NCI-H748 (cell line): ENCODE results near the gene SGPP1.
"Not testable (repeated sequence)": the region's sequence is repeated elsewhere in the genome, so short reads cannot be mapped to it uniquely, and the experiment has no call there.

ENCODE experiments used
- DNase-seq: peaks from one replicate; lab custom pipeline; 2025; ENCODE audit not compliant: unreplicated experiment; lab: John Stamatoyannopoulos, UW

Gene SGPP1

GRCh38 chr14:63677891-63678379 lies 49.9 kb downstream of the SGPP1 start:
- no peak for DNase-seq

GRCh38 chr14:63676615-63677014 lies 51.2 kb downstream of the SGPP1 start:
- no peak for DNase-seq

GRCh38 chr14:63673886-63674497 lies 53.9 kb downstream of the SGPP1 start:
- no peak for DNase-seq

- no peak for DNase-seq
Measured at GRCh38 chr14:63673255-63673654, 54.6 kb downstream of the SGPP1 start.

DNA sequence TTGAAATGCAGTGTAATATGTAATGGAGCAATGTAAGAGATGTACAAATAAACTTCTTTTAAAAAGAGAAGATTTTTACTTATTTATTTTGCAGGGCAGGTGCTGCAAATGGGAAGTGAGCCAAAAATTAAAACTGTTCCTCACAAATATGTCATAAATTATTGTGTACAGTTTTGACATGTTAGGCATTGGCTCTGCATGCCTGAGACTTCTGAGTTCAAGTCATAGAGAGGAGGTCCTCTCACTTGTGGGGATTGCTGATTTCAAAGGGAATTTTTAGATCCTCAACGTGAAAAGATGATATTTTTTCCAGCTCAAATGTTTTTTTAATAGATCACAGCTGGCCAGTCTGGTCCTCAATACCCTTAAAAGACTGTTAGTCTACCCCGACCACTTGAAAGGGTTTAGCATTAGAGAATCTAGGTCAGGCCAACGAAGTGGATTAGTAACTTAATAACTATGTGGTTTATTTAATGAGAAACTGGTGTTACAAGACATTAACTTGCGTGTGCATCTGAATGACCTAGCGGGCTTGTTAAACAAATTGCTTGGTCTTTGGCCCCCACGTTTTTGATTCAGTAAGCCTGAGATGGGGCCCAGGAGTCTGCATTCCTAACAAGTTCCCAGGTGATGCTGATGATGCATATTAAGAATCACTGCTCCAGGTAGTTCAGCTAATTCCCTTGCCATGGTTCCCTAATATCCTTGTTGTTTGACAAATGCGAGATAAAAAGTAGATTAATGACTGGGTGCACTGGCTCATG lies 55.3 kb downstream of the SGPP1 start:
- peak; percentile 20 for DNase-seq

DNA sequence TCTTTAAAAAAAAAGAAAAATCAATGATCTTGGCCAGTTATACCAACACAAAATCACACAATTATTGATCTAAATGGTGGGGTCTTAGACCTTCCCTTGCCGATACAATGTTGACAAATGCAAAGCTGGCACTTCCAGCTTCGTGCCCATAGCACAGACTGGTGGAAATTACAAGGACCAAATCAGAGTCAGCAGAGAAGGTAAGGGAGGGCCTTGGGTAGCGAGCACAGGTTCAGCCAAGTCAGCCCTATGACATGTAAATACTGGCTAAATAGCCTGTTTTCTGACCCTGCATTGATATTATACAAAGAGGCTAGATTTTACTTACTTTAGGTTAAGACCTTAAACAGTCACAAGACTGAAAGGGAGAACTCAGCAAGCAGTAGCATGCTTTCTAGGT lies 55.9 kb downstream of the SGPP1 start:
- peak; percentile 20 for DNase-seq

- DNase-seq: no peak
Measured at GRCh38 chr14:63670692-63671091, 57.2 kb downstream of the SGPP1 start.

- DNase-seq: no peak
Measured at GRCh38 chr14:63666335-63666734, 61.5 kb downstream of the SGPP1 start.

- DNase-seq: peak; percentile 11
Measured at GRCh38 chr14:63663428-63664341, 64.2 kb downstream of the SGPP1 start.

DNA sequence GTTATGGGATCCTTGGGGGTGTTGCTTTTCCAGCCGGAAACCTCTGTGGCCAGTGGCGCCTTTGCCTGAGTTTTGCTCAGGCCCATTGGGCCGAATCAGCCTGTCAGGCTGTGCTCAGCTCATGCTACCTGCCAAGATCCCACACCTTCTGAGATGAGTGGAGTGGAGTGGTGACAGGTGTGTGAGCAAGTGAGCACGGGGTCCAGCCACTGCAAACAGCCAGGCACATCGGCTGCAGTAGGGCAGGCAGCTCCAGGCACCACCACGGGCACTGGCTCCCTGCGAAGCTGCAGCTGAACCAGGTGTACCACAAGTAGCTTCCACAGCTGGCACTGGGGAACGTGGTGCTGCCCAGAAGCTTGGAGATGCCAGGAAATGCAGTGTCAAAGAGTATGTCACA lies 65.1 kb downstream of the SGPP1 start:
- no peak for DNase-seq

- DNase-seq: not testable (repeated sequence)
Measured at GRCh38 chr14:63661881-63662280, 66.0 kb downstream of the SGPP1 start.

DNA sequence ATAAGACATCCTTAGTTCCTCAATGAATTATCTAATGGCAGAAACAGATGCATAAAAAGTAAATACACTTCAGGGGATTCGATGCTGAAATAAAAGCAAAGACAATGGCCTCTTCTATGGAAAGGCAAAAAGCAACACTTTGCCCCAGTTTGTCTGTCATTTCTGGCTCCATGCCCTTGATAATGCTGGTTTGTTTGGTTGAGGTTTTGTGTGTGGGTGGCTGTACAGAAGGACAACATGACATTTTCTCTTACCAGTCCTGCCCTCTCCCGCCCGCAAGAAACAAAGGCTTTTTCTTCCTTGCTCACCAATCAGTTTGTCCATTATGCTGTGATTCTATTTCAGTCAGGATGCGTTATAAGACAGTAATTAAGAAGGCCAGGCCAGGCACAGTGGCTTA lies 68.1 kb downstream of the SGPP1 start:
- DNase-seq: peak; percentile 15

DNA sequence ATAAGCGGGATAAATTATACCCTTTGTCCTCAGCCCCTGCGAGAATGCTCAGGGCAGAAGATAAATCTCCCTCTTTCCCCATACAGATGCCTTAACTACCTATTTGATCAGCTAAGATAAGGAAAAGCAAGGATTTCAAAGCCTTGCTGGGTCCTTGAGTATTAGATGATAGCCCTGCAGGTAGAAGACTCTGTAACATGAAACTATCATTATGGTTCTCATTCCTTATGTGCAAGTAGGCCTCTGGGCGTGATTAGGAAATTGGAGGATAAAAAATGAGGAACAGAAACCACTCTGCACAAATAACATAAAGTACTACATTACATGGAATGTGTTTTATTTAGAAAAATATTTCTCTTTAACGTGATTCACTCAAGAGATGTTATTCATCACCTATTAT lies 71.7 kb downstream of the SGPP1 start:
- no peak for DNase-seq

DNA sequence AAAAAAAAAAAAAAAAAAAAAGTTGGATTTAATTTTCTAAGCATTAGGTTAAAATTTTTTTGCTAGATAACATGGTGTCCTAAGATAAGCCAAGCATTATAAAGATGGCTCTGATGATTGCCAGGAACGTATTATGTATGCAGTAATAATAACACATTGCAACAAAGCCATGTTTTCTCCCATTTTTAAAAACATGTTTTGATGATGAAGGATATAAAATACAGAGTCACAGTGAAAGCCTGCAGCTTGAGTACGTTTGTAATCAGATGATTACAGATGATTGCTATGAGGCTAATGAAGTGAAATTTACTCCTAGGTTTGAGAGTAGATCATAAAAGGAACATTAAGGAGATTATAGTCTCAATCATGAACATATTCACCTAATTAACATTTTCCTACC lies 72.9 kb downstream of the SGPP1 start:
- no peak for DNase-seq

GRCh38 chr14:63654346-63654745 lies 73.5 kb downstream of the SGPP1 start:
- no peak for DNase-seq

DNA sequence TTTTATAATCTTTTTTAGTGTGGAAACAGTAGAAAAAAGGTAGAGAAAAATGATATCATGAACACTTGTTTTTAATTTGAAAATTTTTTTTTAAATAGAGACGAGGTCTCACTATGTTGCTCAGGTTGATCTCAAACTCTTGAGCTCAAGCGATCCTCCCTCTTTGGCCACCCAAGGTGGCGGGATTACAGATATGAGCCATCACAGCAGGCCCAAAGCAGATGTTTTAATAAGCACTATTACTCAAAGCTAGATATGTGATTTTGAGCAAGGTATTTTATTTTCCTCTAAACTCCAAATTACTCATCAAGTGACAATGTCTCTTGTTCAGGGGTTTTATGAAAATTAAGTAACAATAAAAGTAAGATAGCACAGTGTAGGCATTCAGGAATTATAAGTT lies 75.5 kb downstream of the SGPP1 start:
- DNase-seq: no peak

- no peak for DNase-seq
Measured at GRCh38 chr14:63650256-63650952, 77.5 kb downstream of the SGPP1 start.

GRCh38 chr14:63647696-63648410 lies 80.0 kb downstream of the SGPP1 start:
- DNase-seq: no peak

- no peak for DNase-seq
Measured at GRCh38 chr14:63644741-63645140, 83.1 kb downstream of the SGPP1 start.

DNA sequence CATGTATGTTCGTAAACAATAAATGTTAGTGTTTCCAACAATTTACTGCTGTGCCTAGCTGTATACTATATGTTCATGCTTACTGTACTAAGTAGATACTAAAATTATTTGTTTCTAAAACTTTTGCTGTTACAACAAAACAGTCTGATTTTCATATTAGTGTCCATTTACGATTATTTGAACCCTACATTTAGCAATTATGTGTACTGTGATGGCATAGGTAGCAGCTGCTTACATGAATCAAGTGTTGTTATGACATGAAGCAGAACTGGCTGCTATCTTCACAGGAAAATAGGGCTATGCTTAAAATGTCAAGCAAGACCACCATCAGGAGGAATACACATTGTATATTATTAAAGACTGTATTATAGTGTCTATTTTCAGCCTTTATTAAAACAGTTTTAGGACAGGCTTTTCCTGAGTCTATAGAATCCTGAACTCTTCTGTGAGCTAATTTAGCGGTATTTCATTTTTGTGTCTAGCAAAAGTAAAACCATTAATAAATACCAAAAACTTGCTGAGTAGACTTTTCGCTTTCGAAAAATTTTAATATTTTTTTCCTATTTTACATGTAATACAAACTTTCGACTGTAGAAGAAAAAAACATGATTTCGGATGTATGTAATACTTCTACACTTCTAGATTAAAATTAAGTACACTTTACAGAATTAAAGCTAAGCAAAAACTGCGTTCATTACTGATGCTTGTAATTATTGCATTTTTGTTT lies 85.0 kb downstream of the SGPP1 start:
- DNase-seq: no peak
